GM20000 (cell line): ENCODE measurements around the gene TMPRSS3.

Source experiments
- DNase-seq: peaks from one replicate; pipeline ENCODE4 v3.0.0; 2012; ENCODE audit warnings: low spot score
- TF ChIP-seq, protein P1 (sequence below): IDR thresholded peaks from 2 replicates; pipeline ENCODE4 v1.5.1; 2012; ENCODE audit warnings: mild to moderate bottlenecking, control low read depth; ENCODE audit errors: extremely low read depth, missing control alignments

TMPRSS3 gene

DNA sequence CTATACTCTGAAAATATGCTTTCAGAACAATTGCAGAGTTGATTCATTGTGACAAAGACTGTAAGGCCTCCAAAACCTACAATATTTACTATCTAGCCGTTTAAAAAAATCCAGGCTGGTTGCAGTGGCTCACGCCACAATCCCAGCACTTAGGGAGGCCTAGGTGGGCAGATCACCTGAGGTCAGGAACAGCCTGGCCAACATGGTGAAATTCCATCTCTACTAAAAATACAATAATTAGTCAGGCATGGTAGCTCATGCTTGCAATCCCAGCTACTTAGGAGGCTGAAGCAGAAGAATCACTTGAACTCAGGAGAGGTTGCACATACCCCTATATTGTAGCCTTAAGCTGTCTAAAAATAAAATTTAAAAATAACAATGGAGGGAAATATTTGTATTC lies 39.8 kb downstream of the TMPRSS3 start:
- TF ChIP-seq, protein P1, sequence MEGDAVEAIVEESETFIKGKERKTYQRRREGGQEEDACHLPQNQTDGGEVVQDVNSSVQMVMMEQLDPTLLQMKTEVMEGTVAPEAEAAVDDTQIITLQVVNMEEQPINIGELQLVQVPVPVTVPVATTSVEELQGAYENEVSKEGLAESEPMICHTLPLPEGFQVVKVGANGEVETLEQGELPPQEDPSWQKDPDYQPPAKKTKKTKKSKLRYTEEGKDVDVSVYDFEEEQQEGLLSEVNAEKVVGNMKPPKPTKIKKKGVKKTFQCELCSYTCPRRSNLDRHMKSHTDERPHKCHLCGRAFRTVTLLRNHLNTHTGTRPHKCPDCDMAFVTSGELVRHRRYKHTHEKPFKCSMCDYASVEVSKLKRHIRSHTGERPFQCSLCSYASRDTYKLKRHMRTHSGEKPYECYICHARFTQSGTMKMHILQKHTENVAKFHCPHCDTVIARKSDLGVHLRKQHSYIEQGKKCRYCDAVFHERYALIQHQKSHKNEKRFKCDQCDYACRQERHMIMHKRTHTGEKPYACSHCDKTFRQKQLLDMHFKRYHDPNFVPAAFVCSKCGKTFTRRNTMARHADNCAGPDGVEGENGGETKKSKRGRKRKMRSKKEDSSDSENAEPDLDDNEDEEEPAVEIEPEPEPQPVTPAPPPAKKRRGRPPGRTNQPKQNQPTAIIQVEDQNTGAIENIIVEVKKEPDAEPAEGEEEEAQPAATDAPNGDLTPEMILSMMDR: no peak
- no peak for DNase-seq

DNA sequence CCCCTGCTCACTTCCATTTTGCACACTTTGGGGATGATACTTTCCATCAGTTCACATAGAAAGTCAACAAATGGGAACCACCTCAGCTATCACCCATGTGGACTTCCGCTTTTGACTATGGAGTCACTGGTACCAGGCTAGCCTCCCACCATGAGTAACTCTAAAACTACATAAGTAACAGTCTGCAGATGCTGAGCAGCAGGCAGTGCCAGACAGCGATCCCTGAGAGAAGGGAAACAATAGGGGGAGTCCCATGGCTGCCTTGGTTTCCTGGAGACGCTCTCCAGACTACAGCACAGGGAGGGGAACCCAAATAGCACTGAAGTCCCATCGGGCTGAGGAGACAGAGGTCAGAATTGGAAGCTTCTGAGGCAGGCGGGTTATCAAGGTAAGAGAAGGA lies 42.2 kb downstream of the TMPRSS3 start:
- no peak for DNase-seq
- TF ChIP-seq, protein P1: no peak

DNA sequence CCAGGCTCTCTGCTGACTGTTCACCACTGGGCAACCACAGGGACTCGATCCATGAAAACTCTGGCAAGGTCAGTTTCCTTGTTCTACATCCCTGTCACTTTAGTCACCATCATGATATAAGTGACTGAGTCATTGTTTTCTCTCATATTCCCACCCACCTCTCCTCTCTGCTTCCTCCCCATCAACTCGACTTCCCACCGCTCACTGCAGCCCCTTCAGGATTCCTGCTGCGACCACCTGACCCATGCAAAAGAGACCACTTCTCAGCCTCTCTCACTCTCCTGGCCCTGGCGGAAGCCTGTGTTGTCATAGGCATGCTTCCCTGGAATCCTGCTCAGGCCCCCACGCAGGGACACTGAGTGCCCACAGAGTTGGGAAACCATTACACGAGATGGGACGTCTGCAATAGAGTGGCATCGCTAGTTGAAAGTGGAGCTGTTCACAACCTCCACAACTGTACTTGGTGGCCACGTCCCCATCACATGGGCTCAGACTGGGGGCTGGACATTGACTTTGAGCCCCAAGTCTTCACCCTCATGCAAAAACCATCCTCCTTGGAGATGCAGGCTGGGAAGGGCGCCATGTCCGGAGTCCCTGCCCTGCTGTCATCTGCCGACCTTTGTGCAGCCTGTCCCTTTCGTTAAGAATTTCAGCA lies 43.3 kb downstream of the TMPRSS3 start:
- TF ChIP-seq, protein P1: no peak
- no peak for DNase-seq

DNA sequence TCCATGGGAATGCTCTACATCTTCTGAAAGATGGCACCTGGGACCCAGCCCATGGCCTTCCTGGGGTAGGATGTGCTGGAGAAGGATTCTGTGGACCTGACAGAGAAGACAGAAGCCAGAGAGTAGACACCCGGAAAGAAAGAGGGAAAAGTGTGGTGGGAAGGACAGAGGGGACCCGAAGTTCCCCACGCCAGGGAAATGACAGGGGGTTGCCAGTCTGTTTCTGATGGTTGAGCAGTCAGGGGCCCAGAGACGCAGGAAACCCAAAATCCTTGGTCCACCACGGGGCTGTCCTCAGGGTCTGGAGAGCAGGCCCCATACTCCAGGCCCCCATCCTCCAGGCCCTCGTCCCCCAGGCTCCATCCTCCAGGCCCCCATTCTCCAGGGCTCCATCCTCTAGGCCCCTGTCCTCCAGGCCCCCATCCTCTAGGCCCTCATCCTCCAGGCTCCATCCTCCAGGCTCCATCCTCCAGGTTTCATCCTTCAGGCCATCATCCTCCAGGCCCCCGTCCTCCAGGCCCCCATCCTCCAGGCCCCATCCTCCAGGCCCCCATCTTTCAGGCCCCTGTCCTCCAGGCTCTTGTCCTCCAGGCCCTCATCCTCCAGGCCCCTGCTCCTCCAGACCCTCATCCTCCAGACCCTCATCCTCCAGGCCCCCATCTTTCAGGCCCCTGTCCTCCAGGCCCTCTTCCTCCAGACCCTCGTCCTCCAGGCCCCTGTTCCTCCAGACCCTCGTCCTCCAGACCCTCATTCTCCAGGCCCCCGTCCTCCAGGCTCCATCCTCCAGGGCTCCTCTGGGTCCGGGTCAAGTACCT lies 44.0 kb downstream of the TMPRSS3 start:
- TF ChIP-seq, protein P1: no peak
- no peak for DNase-seq

DNA sequence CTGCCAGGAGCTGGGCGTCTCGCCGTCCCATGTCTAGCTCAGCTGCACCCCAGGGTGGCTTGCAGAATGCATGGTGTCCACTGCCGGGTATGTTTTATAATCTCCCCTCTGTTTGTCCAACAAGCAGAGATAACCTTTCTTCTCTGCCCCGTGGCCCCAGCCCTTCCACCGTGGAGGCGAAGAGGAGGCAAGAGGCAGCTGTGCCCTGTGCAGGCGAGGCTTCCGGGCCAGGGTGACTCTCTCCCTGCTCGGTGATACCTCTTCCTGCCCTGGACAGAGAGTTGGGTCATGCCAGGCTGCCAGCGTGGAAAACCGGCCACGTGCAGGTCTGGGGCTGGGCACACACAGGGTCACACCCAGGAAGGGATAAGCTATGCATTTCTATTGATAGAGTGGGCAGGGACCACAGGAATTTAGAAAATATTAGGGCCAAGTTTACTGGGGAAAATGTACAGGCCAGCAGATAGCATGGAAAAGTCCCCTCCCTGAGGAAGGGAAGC lies 44.9 kb downstream of the TMPRSS3 start, which contains the start of gene TFF2:
Gene TFF2 (minus strand): TSS at position 68 of the 500 bp plus-strand sequence. CDS start 37 bp downstream, at position 31.
- TF ChIP-seq, protein P1: no peak
- no peak for DNase-seq

DNA sequence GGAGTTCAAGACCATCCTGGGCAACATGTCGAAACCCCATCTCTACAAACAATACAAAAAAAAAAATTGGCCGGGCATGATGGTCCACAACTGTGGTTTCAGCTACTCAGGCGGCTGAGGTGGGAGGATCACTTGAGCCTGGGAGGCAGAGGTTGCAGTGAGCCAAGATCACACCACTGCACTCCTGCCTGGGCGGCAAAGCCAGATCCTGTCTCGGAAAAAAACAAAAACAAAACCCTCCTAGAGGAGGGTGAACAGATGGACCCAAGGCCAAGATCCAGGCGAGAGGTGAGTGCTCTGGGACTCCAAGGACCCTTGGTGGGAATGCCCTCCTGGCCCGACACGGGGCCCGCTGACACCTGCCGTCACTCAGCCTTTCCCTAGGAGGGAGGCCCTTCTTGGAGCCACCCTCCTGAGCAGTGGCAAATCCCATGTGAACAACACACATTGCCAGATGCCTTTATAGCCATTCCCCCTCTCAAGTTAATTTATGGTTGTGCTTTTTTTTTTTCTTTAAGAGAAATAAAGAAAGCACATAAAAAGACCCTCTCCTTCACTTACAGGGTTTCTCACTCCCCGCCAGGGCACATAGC lies 45.4 kb downstream of the TMPRSS3 start:
- TF ChIP-seq, protein P1: no peak
- no peak for DNase-seq
